GM12891 (cell line): ENCODE measurements around the gene FRMD6.
"Not testable (repeated sequence)": the region's sequence is repeated elsewhere in the genome, so short reads cannot be mapped to it uniquely, and the experiment has no call there.

Experiments
- POLR2A ChIP-seq: IDR thresholded peaks from 2 replicates; pipeline ENCODE4 v1.6.1; 2011; ENCODE audit warnings: low read depth, low read length, control low read depth
- POLR2AphosphoS5 ChIP-seq: IDR thresholded peaks from 2 replicates; pipeline ENCODE4 v1.6.1; 2011; ENCODE audit warnings: low read depth, low read length, control low read depth
- TAF1 ChIP-seq: IDR thresholded peaks from 2 replicates; pipeline ENCODE4 v1.6.1; 2011; ENCODE audit warnings: low read depth, low read length, control low read depth

- TF ChIP-seq TAF1, POLR2A, POLR2AphosphoS5: not testable (repeated sequence)
These were observed 114.9 kb downstream of the FRMD6 start for GRCh38 chr14:51766586-51766985.
